ENCODE data around the gene CNNM2.

DNA sequence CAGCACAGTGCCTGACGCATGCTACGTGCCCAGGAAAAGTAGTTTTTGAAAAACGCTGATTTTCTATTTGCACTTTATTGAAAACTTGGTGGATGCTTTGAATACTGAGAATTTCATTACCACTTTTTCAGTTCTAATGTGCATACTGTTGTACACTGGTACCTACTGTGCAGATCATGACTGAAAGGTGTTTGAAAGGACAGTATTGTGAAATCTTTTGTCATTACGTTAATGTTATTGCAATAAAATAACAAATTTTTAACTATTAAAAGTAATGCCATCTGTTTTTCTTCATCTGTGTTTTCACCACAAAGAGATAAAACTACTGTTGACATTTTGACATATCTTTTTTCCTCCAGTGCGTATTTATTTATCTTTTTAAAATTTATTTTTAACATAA lies 42.1 kb downstream of the CNNM2 start:
- TF ChIP-seq CTCF (IDR thresholded peaks at IDR 0.05) (no peak), POLR2A (IDR thresholded peaks at IDR 0.05) (no peak)
